DOHH2 (cell line): Measurements from ENCODE around the gene PCGF2.

Experiments used
- H3F3A ChIP-seq: fragments of 200-600 bp; sonication (generic), shearing (Covaris generic); 2 replicates; pipeline ENCODE4 v1.6.0; 2016; ENCODE audit warnings: antibody characterized with exemption, mild to moderate bottlenecking; ENCODE audit not compliant: control insufficient read depth, insufficient read depth
- H3K27ac ChIP-seq: fragments of 200-600 bp; sonication (generic); 2 replicates; pipeline ENCODE4 v1.5.1; 2014; ENCODE audit warnings: low read depth, mild to moderate bottlenecking, low read length, moderate library complexity
- H3K27me3 ChIP-seq: fragments of 200-600 bp; sonication (generic); 2 replicates; pipeline ENCODE4 v1.6.1; 2014; ENCODE audit warnings: mild to moderate bottlenecking, low read length, mixed read lengths; ENCODE audit not compliant: control insufficient read depth
- H3K36me3 ChIP-seq: fragments of 200-600 bp; sonication (generic); 2 replicates; pipeline ENCODE4 v1.6.1; 2014; ENCODE audit warnings: mild to moderate bottlenecking, low read length, moderate library complexity, mixed read lengths; ENCODE audit not compliant: control insufficient read depth
- H3K4me1 ChIP-seq: fragments of 200-600 bp; sonication (generic); 2 replicates; pipeline ENCODE4 v1.6.1; 2014; ENCODE audit warnings: mild to moderate bottlenecking, low read length, mixed read lengths; ENCODE audit not compliant: control insufficient read depth
- H3K4me2 ChIP-seq: fragments of 200-600 bp; sonication (generic); 2 replicates; pipeline ENCODE4 v1.6.0; 2014; ENCODE audit warnings: mild to moderate bottlenecking, low read length, moderate library complexity
- H3K4me3 ChIP-seq: fragments of 200-600 bp; sonication (generic); 2 replicates; pipeline ENCODE4 v1.5.1; 2014; ENCODE audit warnings: mild to moderate bottlenecking, low read length, mixed read lengths
- H3K79me2 ChIP-seq: fragments of 200-600 bp; sonication (generic); 2 replicates; pipeline ENCODE4 v1.6.1; 2014; ENCODE audit warnings: mild to moderate bottlenecking, low read length, mixed read lengths; ENCODE audit not compliant: control insufficient read depth
- H3K9me2 ChIP-seq: fragments of 200-600 bp; sonication (generic); replicated peaks from 2 replicates; pipeline ENCODE4 v1.6.1; 2014; ENCODE audit warnings: mild to moderate bottlenecking, low read length, mixed read lengths; ENCODE audit not compliant: control insufficient read depth
- H3K9me3 ChIP-seq: fragments of 200-600 bp; sonication (generic); 2 replicates; pipeline ENCODE4 v1.6.1; 2014; ENCODE audit warnings: antibody characterized with exemption, low read length, mixed read lengths; ENCODE audit not compliant: control insufficient read depth, insufficient read depth
- H4K20me1 ChIP-seq: fragments of 200-600 bp; sonication (generic); 2 replicates; pipeline ENCODE4 v1.6.0; 2014; ENCODE audit warnings: low read depth, mild to moderate bottlenecking, antibody characterized with exemption, low read length, moderate library complexity; ENCODE audit not compliant: control insufficient read depth, insufficient read depth
- CTCF ChIP-seq: fragments of 200-600 bp; sonication (generic); IDR thresholded peaks from one replicate; pipeline ENCODE4 v1.5.1; 2014; ENCODE audit warnings: antibody characterized with exemption, mild to moderate bottlenecking, low read depth, low read length; ENCODE audit not compliant: poor library complexity, severe bottlenecking
- EZH2phosphoT487 ChIP-seq: fragments of 200-600 bp; sonication (generic); IDR thresholded peaks from 2 replicates; pipeline ENCODE4 v1.6.1; 2017; ENCODE audit warnings: borderline replicate concordance, mild to moderate bottlenecking, antibody characterized with exemption, low read length, moderate library complexity, mixed read lengths

The PCGF2 gene

DNA sequence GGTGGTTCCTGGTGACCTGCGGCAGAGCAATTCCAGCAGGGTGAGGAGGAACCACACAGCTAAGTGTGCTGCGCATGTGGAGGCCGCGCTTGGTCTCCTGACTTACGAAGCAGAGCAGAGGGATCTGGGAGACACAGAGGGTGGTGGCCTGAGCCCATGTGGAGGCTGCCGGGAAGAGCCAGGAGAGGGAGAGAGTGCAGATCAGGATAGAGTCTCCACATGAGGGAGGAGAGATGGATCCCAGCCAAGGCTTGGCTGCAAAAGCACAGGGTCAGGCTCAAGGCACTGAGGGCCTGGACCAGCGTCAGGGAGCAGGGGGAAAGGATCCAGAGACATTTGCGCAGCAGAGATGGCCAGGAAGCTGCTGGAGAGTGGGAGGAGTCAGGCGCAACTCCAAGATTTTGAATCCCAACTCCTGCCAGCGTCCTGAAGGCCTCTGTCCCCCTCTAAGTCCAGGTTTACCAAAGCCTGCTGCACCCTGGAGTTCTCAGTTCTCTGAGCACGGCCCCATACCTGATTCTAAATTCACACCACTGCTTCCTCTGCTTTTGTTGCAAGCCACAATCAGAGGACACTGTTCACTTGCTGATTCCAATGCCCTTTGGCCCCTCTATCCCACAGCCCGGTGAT, 54.3 kb downstream of the PCGF2 start:
- no peaks in the 10 kb centered on the region for H3F3A ChIP-seq
- H3K36me3 ChIP-seq: no peaks in the 10 kb centered on the region
- TF ChIP-seq CTCF: no peak
- H3K9me2 ChIP-seq: no peaks in the 10 kb centered on the region
- H3K4me1 ChIP-seq: peaks cover 11% of the 10 kb centered on the region
- H3K4me3 ChIP-seq: no peak overlapping the region
- no peaks in the 10 kb centered on the region for H3K79me2 ChIP-seq
- H4K20me1 ChIP-seq: no peaks in the 10 kb centered on the region
- no peak overlapping the region for H3K4me2 ChIP-seq
- no peaks in the 10 kb centered on the region for H3K9me3 ChIP-seq
- H3K27ac ChIP-seq: no peak overlapping the region
- H3K27me3 ChIP-seq: peaks cover 6% of the 10 kb centered on the region; the same call in 1 of the 2 replicates

DNA sequence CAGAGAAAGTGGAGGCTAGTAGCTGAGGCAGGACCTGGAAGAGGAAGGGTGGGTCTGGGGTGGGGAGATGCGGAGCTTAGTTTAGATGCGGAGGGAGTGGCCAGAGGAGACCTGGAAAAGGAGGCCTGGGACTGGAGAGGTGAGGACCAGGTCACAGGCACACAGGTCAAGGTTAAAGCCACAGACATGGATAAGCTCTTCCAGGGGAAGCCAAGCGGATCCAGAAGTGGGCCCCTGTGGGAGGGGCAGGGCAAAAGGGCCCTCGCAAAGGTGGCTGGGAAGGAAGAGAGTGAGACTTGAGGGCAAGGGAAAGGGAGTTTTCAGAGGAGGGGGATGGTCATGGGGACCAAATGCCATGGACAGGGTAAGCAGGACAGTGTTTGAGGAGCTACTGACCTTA, 57.0 kb downstream of the PCGF2 start:
- Histone ChIP-seq H3K9me2 (no peaks in the 10 kb centered on the region), H3K4me1 (no peaks in the 10 kb centered on the region), H3K27ac (no peak overlapping the region), H3K4me2 (no peak overlapping the region), H3K27me3 (peaks cover 6% of the 10 kb centered on the region; the same call in 1 of the 2 replicates), H3K79me2 (no peaks in the 10 kb centered on the region), H3K4me3 (no peak overlapping the region), H3F3A (no peaks in the 10 kb centered on the region), H3K9me3 (no peaks in the 10 kb centered on the region), H4K20me1 (no peaks in the 10 kb centered on the region), H3K36me3 (no peaks in the 10 kb centered on the region)
- TF ChIP-seq EZH2phosphoT487: no peak

GRCh38 chr17:38690386-38690785, 57.8 kb downstream of the PCGF2 start:
- Histone ChIP-seq H3K9me2 (no peaks in the 10 kb centered on the region), H4K20me1 (no peaks in the 10 kb centered on the region), H3K36me3 (no peaks in the 10 kb centered on the region), H3K27me3 (peaks cover 8% of the 10 kb centered on the region), H3K27ac (no peak overlapping the region), H3K4me1 (no peaks in the 10 kb centered on the region), H3K9me3 (no peaks in the 10 kb centered on the region), H3K4me3 (no peak overlapping the region), H3K4me2 (no peak overlapping the region), H3F3A (no peaks in the 10 kb centered on the region), H3K79me2 (no peaks in the 10 kb centered on the region)
- TF ChIP-seq CTCF: no peak
- no peak for TF ChIP-seq EZH2phosphoT487

DNA sequence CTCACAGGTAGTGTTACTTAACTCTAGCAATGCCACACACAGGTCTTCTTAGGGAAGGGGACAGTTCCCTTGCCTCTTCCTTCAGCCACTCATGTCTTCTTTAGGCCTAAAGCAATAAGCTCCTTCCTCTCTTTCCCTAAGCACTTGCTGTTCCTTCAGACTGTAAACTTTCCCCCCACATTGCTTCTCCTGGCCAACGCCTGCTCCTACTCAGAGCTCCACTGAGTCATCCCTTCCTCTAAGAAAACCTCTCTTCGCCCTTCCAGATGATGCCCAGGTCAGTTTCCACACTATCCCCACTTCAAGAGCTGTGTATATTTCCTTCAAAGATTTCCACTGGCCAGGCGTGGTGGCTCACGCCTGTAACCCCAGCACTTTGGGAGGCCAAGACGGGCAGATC, 60.9 kb downstream of the PCGF2 start:
- Histone ChIP-seq H3K79me2 (no peaks in the 10 kb centered on the region), H3K36me3 (no peaks in the 10 kb centered on the region), H3F3A (no peaks in the 10 kb centered on the region), H3K4me2 (no peak overlapping the region), H3K9me2 (no peaks in the 10 kb centered on the region), H4K20me1 (no peaks in the 10 kb centered on the region), H3K27ac (no peak overlapping the region), H3K4me1 (peaks cover 7% of the 10 kb centered on the region), H3K27me3 (peaks cover 11% of the 10 kb centered on the region), H3K9me3 (no peaks in the 10 kb centered on the region), H3K4me3 (no peak overlapping the region)
- no peak for TF ChIP-seq EZH2phosphoT487
- no peak for TF ChIP-seq CTCF
